Common myeloid progenitor, CD34-positive (primary cell): ENCODE data around the gene KRTAP22-2. TPM values are rescaled to one million over a fixed set of nuclear protein-coding genes. Genes with fewer than 3 reads are reported as not detected.

ENCODE experiments used
- CTCF ChIA-PET: fragments of 350-600 bp; sonication (Branson Sonifier 250); formaldehyde crosslinking; loops from one replicate; lab custom pipeline; 2021; ENCODE audit warnings: antibody characterized with exemption; lab: Charles Lee
- POLR2A ChIA-PET: fragments of 350-600 bp; sonication (Branson Sonifier 250); formaldehyde crosslinking; loops from one replicate; lab custom pipeline; 2021; ENCODE audit warnings: antibody characterized with exemption; lab: Charles Lee
- DNase-seq, 3 donors: peaks; one replicate each; pipeline versions ENCODE4 v3.0.0 to v3.0.0-alpha.2; 2013
- H3K27ac ChIP-seq, 2 experiments: 1 replicate in 1 of 2; 2 replicates in 1 of 2; pipeline ENCODE4 v1.7.0; 2013; ENCODE audit warnings: inconsistent platforms in 2 of 2, low read length in 2 of 2, mild to moderate bottlenecking in 2 of 2, low read depth in 1 of 2, moderate library complexity in 1 of 2; ENCODE audit not compliant: severe bottlenecking in 2 of 2, insufficient read depth in 1 of 2, poor library complexity in 1 of 2
- H3K27me3 ChIP-seq, 5 experiments: replicated peaks in 2 of 5; 1 replicate in 3 of 5; 2 replicates in 2 of 5; pipeline versions ENCODE4 v1.6.1 to v1.7.0; 2013; ENCODE audit warnings: low read length in 4 of 5, mild to moderate bottlenecking in 2 of 5, moderate library complexity in 2 of 5, inconsistent platforms in 1 of 5; ENCODE audit not compliant: insufficient read depth in 5 of 5, control insufficient read depth in 4 of 5
- H3K36me3 ChIP-seq, 4 experiments: 1 replicate in 2 of 4; 2 replicates in 2 of 4; pipeline versions ENCODE4 v1.6.1 to v1.7.0; 2013; ENCODE audit warnings: low read length in 3 of 4, control low read depth in 1 of 4, mild to moderate bottlenecking in 1 of 4; ENCODE audit not compliant: control insufficient read depth in 4 of 4, insufficient read depth in 4 of 4
- H3K4me1 ChIP-seq, 4 experiments: 1 replicate in 3 of 4; 2 replicates in 1 of 4; pipeline versions ENCODE4 v1.6.1 to v1.7.1; 2013; ENCODE audit warnings: low read length in 3 of 4, mild to moderate bottlenecking in 3 of 4, control low read depth in 1 of 4, inconsistent platforms in 1 of 4, moderate library complexity in 1 of 4; ENCODE audit not compliant: control insufficient read depth in 4 of 4, insufficient read depth in 4 of 4; ENCODE audit errors: control extremely low read depth in 1 of 4
- H3K4me3 ChIP-seq, 7 experiments: 1 replicate in 4 of 7; 2 replicates in 3 of 7; pipeline versions ENCODE4 v1.5.1 to v1.7.0; 2013; ENCODE audit warnings: mild to moderate bottlenecking in 7 of 7, low read length in 6 of 7, moderate library complexity in 6 of 7, inconsistent platforms in 2 of 7, low read depth in 2 of 7, control low read depth in 1 of 7; ENCODE audit not compliant: insufficient read depth in 4 of 7, control insufficient read depth in 1 of 7; ENCODE audit errors: extremely low read depth in 1 of 7
- H3K9me3 ChIP-seq, 5 experiments: 1 replicate in 4 of 5; 2 replicates in 1 of 5; pipeline versions ENCODE4 v1.6.1 to v1.7.1; 2013; ENCODE audit warnings: low read length in 4 of 5, mild to moderate bottlenecking in 2 of 5, inconsistent platforms in 1 of 5, low read depth in 1 of 5, moderate library complexity in 1 of 5; ENCODE audit not compliant: control insufficient read depth in 4 of 5, insufficient read depth in 2 of 5; ENCODE audit errors: control extremely low read depth in 1 of 5
- WGBS: methylation state at CpG from one replicate; pipeline ENCODE4 v1.1.5; 2013; ENCODE audit not compliant: insufficient coverage; 5-methylcytosine and 5-hydroxymethylcytosine counted together
- polyA plus RNA-seq: library from polyadenylated mRNA; unstranded; fragments of 120-200 nt; gene quantifications from one replicate; pipeline ENCODE4 v1.2.1, GENCODE V29; 2013

Gene KRTAP22-2
- polyA plus RNA-seq, result not detected

GRCh38 chr21:30590297-30590696, at the start of gene KRTAP22-2:
TSS of gene KRTAP22-2 (minus strand) at chr21:30590397.
- CTCF ChIA-PET, result no interaction called here
- POLR2A ChIA-PET, result no interaction called here

GRCh38 chr21:30638686-30639085, 48.5 kb upstream of the KRTAP22-2 start:
- ChIA-PET CTCF (no interaction called here), POLR2A (no interaction called here)
- no peaks in the 10 kb centered on the region for H3K27me3 ChIP-seq
- peaks cover 0 to 3% (median 0%) of the 10 kb centered on the region in 5 experiments for H3K9me3 ChIP-seq
- H3K27ac ChIP-seq, result no peak overlapping the region
- no peaks in the 10 kb centered on the region for H3K4me1 ChIP-seq
- H3K36me3 ChIP-seq, result no peaks in the 10 kb centered on the region
- no peak overlapping the region for H3K4me3 ChIP-seq
- DNase-seq, result no peak
- WGBS, result 89% methylated on average over 2 of the region's 3 CpGs

More at GRCh38 chr21:30590297-30590696, at the start of gene KRTAP22-2:
- Histone ChIP-seq H3K4me1 (no peaks in the 10 kb centered on the region), H3K36me3 (no peaks in the 10 kb centered on the region), H3K27ac (no peak within 1 kb of the TSS), H3K9me3 (no peaks in the 10 kb centered on the region), H3K27me3 (no peaks in the 10 kb centered on the region), H3K4me3 (no peak within 1 kb of the TSS)
- no peak for DNase-seq

- H3K27me3 ChIP-seq, result no peaks in the 10 kb centered on the region
- ChIA-PET CTCF (no interaction called here), POLR2A (no interaction called here)
- no CpG with 5 or more reads among the region's 1 CpG for WGBS
- DNase-seq, result no peak
- no peak within 1 kb of the TSS for H3K27ac ChIP-seq
- no peaks in the 10 kb centered on the region for H3K4me1 ChIP-seq
- no peak within 1 kb of the TSS for H3K4me3 ChIP-seq
- H3K9me3 ChIP-seq, result no peaks in the 10 kb centered on the region
- no peaks in the 10 kb centered on the region for H3K36me3 ChIP-seq
Observed at GRCh38 chr21:30634906-30635305, 44.7 kb upstream of the KRTAP22-2 start, which contains the start of gene KRTAP20-2. TSS of gene KRTAP20-2 (plus strand) at chr21:30635206. CDS start at chr21:30635264, 58 bp downstream.

GRCh38 chr21:30629200-30629599, 39.0 kb upstream of the KRTAP22-2 start:
- Histone ChIP-seq H3K4me3 (no peak overlapping the region), H3K4me1 (no peaks in the 10 kb centered on the region), H3K27me3 (no peaks in the 10 kb centered on the region), H3K9me3 (peaks cover 0 to 3% (median 1%) of the 10 kb centered on the region in 5 experiments), H3K36me3 (no peaks in the 10 kb centered on the region), H3K27ac (no peak overlapping the region)
- POLR2A ChIA-PET, result no interaction called here
- no peak for DNase-seq
- WGBS, result 100% methylated on average over 1 of the region's 1 CpG
- CTCF ChIA-PET, result no interaction called here

GRCh38 chr21:30628109-30628508, 37.9 kb upstream of the KRTAP22-2 start:
- POLR2A ChIA-PET, result no interaction called here
- Histone ChIP-seq H3K9me3 (peaks cover 0 to 3% (median 1%) of the 10 kb centered on the region in 5 experiments), H3K4me3 (no peak overlapping the region), H3K4me1 (no peaks in the 10 kb centered on the region), H3K27me3 (no peaks in the 10 kb centered on the region), H3K27ac (no peak overlapping the region), H3K36me3 (no peaks in the 10 kb centered on the region)
- CTCF ChIA-PET, result no interaction called here
- DNase-seq, result no peak
- no CpG with 5 or more reads among the region's 4 CpGs for WGBS

DNA sequence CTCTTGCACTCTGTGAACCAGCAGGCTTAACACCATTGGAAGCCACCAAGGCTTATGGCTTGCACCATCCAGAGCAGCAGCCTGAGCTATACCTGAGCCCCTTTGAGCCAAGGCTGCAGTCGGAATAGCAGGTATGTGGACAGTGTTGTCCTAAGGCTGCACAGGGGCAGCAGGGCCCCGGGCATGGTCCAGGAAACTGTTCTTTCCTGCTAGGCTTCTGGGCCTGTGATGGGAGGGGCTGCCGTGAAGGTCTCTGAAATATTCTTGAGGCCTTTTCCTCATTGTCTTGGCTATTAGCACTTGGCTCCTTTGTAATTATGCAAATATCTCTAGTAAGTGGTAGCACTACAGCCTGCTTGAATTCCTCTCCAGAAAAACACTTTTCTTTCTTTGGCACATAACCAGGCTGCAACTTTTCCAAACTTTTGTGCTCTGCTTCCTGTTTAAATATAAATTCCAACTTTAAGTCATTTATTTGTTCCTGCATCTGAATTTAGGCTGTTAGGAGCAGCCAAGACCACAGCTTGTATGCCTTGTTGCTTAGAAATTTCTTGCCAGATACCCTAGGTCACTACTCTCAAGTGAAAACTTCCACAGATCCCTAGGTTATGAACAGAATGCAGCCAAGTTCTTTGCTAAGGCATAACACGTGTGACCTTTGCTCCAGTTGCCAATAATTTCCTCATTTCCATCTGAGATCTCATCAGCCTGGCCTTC, 35.4 kb upstream of the KRTAP22-2 start:
- Histone ChIP-seq H3K4me1 (no peaks in the 10 kb centered on the region), H3K4me3 (no peak overlapping the region), H3K9me3 (peaks cover 0 to 3% (median 1%) of the 10 kb centered on the region in 5 experiments), H3K27ac (no peak overlapping the region), H3K36me3 (no peaks in the 10 kb centered on the region), H3K27me3 (no peaks in the 10 kb centered on the region)
- POLR2A ChIA-PET, result no interaction called here
- WGBS, result 92% methylated on average over 3 of the region's 4 CpGs
- DNase-seq, result no peak
- CTCF ChIA-PET, result interaction anchor here (0.5 kb wide), 1 partner anchor 495 kb away, joined by 3 read pairs; no protein-coding TSS in a partner anchor

GRCh38 chr21:30623362-30623761, 33.2 kb upstream of the KRTAP22-2 start:
- Histone ChIP-seq H3K27ac (no peak overlapping the region), H3K27me3 (no peaks in the 10 kb centered on the region), H3K36me3 (no peaks in the 10 kb centered on the region), H3K4me3 (no peak overlapping the region), H3K4me1 (no peaks in the 10 kb centered on the region), H3K9me3 (peaks cover 0 to 3% (median 1%) of the 10 kb centered on the region in 5 experiments)
- DNase-seq, result no peak
- CTCF ChIA-PET, result interaction anchor here (0.6 kb wide), 1 partner anchor 13 kb away, joined by 3 read pairs; no protein-coding TSS in a partner anchor
- 95% methylated on average over 2 of the region's 3 CpGs for WGBS
- POLR2A ChIA-PET, result no interaction called here
